Retinal pigment epithelial cell (primary cell): ENCODE data around the gene AQP2.
A peak's percentile ranks its signal among the peaks of the same experiment; 100 is the strongest.

Experiments used
- DNase-seq: peaks from one replicate; pipeline ENCODE4 v3.0.0-alpha.2; 2010; ENCODE audit warnings: low read depth
- H3K4me3 ChIP-seq: 2 replicates; pipeline ENCODE4 v1.5.1; 2011; ENCODE audit warnings: mild to moderate bottlenecking, low read length, control low read depth, moderate library complexity
- TF ChIP-seq, protein P1 (sequence below): conservative IDR thresholded peaks from 2 replicates; pipeline ENCODE4 v1.5.1; 2011; ENCODE audit warnings: low read depth, low read length, control low read depth, inconsistent platforms

AQP2 gene

DNA sequence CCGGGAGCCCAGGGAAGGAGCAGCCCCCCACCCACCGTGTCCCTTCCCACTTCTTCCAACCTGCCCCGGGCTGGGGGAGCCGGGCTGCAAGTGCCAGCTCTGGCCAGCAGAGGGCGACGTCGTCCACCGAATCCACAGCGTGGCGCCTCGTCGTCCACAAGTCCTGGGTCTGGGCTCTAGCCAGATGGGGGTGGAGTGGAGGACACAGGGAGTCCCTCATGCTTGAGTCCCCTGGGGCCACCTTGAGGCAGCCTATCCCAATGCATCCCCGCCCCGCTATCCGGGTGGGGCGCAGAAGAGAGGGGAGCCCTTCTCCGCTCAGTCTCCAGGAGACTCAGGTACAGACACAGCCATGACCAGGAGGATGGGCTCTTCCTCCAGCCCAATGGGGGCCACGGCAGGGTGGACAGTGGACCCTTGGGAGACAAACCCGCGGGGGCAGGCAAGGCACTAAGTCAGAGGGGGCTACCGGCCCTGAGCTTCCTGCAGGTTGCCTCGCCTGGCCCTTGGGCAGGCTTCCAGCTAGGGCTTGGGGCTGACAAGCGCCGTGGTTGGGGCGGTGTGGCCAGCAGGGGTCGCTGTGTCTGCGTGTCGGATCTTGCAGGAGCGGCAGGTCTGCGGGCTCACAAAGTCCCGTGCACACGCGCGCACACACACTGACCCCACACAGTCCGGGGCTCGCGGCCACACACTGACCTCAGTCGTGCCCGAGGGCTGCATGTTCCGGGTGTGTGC, 16.7 kb downstream of the AQP2 start:
- TF ChIP-seq, protein P1, sequence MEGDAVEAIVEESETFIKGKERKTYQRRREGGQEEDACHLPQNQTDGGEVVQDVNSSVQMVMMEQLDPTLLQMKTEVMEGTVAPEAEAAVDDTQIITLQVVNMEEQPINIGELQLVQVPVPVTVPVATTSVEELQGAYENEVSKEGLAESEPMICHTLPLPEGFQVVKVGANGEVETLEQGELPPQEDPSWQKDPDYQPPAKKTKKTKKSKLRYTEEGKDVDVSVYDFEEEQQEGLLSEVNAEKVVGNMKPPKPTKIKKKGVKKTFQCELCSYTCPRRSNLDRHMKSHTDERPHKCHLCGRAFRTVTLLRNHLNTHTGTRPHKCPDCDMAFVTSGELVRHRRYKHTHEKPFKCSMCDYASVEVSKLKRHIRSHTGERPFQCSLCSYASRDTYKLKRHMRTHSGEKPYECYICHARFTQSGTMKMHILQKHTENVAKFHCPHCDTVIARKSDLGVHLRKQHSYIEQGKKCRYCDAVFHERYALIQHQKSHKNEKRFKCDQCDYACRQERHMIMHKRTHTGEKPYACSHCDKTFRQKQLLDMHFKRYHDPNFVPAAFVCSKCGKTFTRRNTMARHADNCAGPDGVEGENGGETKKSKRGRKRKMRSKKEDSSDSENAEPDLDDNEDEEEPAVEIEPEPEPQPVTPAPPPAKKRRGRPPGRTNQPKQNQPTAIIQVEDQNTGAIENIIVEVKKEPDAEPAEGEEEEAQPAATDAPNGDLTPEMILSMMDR, result peak; percentile 91
- H3K4me3 ChIP-seq, result peak overlapping the region; percentile 28
- no peak for DNase-seq

DNA sequence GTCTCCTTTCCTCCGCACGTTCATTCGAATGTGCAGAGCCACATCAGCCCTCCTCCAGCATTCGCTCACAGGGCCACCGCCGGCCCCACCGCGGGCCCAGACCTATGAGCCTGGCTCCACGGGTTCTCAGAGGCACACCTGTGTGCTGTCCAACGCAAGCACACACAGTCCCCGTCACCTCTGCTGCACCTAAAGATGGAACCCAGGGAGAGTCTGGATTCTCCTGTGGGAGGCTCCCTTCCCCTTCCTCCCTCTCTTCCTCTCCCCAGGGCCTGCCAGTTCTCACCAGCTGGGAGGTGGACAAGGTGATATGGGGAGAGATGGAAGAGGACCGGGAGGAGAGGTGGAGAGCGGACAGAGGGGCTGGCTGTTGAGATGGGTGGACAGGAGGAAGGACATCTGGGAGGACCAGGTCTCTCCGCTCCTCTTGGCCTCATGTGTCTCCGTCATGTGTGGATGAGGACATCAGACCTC, 17.3 kb downstream of the AQP2 start:
- no peak for DNase-seq
- no peak overlapping the region for H3K4me3 ChIP-seq
- TF ChIP-seq, protein P1, result no peak

DNA sequence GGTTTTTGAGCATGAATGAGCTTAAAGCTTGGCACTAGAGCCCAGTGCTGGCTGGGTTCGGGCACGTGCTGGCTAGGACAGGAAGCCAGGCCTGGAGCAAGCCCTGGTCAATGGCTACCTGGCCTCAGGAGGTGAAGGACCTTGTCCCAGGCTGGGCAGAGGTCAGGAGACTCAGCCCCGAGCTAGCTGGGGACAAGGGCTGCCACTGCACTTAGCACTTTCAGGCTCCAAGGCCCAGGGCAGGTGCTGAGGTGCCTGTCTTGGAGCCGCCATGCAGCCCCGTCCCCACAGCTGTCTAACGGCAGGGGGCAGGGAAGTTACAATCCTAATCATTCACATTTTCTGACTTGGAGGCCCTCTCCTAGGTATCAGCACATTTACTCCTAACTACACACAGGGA, 17.9 kb downstream of the AQP2 start:
- TF ChIP-seq, protein P1, result peak; percentile 6
- no peak overlapping the region for H3K4me3 ChIP-seq
- no peak for DNase-seq

DNA sequence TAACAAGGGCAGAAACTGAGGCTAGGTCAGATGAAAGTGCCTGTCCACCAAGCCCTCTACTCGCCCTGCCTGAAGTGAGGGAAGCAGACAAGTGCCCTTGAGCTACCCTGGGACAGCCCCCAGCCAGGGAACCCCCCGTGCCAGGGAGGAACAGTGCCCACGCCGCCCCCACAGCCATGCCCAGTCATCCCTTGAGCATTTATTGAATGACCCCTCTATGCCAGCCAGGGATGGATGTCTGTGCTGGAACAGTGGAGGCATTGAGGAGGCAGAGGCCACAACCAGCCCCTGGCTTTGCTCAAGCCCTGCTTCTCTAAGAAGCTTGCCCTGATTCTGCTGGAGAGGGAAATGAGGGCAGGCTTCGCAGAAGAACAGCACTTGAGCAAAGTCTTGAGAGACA, 18.5 kb downstream of the AQP2 start:
- TF ChIP-seq, protein P1, result no peak

DNA sequence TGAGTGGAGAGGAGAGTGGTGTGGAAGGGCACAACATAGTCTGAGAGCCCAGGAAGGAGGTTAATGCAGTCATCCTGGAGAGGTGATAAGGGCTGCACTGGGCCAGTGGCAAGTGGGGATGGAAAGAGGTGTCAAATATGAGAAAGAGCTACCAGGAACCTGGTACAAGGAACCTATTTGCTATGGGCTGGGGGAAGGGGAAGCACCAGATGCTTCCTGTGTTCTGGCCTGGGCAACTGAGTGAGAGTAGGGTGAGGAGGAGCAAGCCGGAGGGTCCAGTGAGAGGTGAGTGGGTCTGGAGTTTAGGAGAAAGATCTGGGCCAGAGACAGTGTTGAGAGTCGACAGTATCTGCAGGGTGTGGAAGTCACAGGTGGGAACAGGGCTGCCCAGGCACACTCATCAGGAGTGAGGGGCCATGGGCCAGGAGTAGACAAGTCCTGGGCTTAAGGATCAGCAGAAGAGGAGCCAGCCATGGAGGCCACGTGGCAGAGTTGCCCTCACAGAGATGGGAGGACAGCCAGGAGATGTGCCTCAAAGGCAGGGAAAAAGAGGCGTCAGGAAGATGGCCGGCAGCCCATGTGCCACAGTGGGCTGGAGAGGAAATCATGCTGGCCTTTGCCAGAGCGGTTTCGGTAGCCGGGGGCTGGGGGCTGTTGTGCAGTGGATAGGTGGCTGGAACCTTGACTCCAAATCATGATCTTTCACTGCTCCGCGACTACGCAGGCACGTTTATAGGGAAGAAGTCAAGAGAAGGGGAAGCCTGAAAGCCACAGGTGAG, 19.3 kb downstream of the AQP2 start:
- no peak for DNase-seq
- no peak overlapping the region for H3K4me3 ChIP-seq
- TF ChIP-seq, protein P1, result no peak

More for the DNA sequence above, 18.5 kb downstream of the AQP2 start:
- DNase-seq, result no peak
- no peak overlapping the region for H3K4me3 ChIP-seq

DNA sequence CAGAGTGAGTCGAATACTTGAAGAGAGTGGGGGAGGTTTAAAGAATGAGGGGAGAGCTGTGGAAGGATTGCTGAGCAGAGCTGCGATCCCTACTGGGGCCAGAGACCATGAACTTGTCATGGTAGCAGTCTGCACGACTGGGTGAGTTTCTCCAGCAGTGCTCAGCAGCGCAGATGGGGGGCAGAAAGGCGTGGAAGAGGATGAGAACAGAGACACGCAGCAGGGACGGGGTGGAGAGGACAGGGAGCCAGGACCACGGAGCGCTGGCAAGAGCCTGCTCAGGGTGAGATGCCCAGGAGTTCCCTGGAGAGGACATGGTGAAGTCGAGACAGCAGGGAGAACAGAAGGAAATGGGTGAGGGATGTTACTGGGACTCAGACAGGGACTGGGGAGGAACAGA, 20.1 kb downstream of the AQP2 start:
- TF ChIP-seq, protein P1, result no peak
- H3K4me3 ChIP-seq, result no peak overlapping the region
- no peak for DNase-seq
